HG03135 (cell line): ENCODE data around the gene LRRC10B.

Source experiments
- ATAC-seq: cut with Tn5 transposase; IDR thresholded peaks from one replicate; pipeline ENCODE4 v1.9.1; 2021; ENCODE audit warnings: mild to moderate bottlenecking, moderate library complexity; ENCODE audit not compliant: unreplicated experiment

Gene LRRC10B

GRCh38 chr11:61486011-61486620, 22.4 kb upstream of the LRRC10B start:
- ATAC-seq, result no peak

GRCh38 chr11:61486779-61487178, 21.8 kb upstream of the LRRC10B start:
- no peak for ATAC-seq

- no peak for ATAC-seq
Measured at GRCh38 chr11:61487342-61488025, 21.1 kb upstream of the LRRC10B start.

- no peak for ATAC-seq
Measured at GRCh38 chr11:61488651-61489291, 19.8 kb upstream of the LRRC10B start.

- ATAC-seq, result no peak
Measured at GRCh38 chr11:61489833-61490721, 18.5 kb upstream of the LRRC10B start.

- no peak for ATAC-seq
Measured at GRCh38 chr11:61491736-61492395, 16.7 kb upstream of the LRRC10B start.

GRCh38 chr11:61494381-61494961, 14.1 kb upstream of the LRRC10B start:
- no peak for ATAC-seq

GRCh38 chr11:61495801-61496601, 12.5 kb upstream of the LRRC10B start:
- no peak for ATAC-seq

GRCh38 chr11:61496602-61497400, 11.7 kb upstream of the LRRC10B start:
- no peak for ATAC-seq

GRCh38 chr11:61497473-61497872, 11.1 kb upstream of the LRRC10B start:
- ATAC-seq, result no peak

GRCh38 chr11:61497876-61498275, 10.7 kb upstream of the LRRC10B start:
- ATAC-seq, result no peak

GRCh38 chr11:61498767-61499341, 9.7 kb upstream of the LRRC10B start:
- no peak for ATAC-seq

GRCh38 chr11:61499816-61500491, 8.6 kb upstream of the LRRC10B start:
- ATAC-seq, result no peak

- no peak for ATAC-seq
Measured at GRCh38 chr11:61502522-61502921, 6.0 kb upstream of the LRRC10B start.

GRCh38 chr11:61503135-61503770, 5.3 kb upstream of the LRRC10B start:
- no peak for ATAC-seq

- ATAC-seq, result no peak
Measured at GRCh38 chr11:61505106-61505505, 3.4 kb upstream of the LRRC10B start.

- ATAC-seq, result no peak
Measured at GRCh38 chr11:61505640-61506155, 2.9 kb upstream of the LRRC10B start.
